SKM-1 (cell line): ENCODE results near the gene NSMF.
"Not testable (repeated sequence)": the region's sequence is repeated elsewhere in the genome, so short reads cannot be mapped to it uniquely, and the experiment has no call there.

Source experiments
- DNase-seq: peaks from one replicate; lab custom pipeline; 2025; ENCODE audit not compliant: unreplicated experiment; lab: John Stamatoyannopoulos, UW

The NSMF gene

DNA sequence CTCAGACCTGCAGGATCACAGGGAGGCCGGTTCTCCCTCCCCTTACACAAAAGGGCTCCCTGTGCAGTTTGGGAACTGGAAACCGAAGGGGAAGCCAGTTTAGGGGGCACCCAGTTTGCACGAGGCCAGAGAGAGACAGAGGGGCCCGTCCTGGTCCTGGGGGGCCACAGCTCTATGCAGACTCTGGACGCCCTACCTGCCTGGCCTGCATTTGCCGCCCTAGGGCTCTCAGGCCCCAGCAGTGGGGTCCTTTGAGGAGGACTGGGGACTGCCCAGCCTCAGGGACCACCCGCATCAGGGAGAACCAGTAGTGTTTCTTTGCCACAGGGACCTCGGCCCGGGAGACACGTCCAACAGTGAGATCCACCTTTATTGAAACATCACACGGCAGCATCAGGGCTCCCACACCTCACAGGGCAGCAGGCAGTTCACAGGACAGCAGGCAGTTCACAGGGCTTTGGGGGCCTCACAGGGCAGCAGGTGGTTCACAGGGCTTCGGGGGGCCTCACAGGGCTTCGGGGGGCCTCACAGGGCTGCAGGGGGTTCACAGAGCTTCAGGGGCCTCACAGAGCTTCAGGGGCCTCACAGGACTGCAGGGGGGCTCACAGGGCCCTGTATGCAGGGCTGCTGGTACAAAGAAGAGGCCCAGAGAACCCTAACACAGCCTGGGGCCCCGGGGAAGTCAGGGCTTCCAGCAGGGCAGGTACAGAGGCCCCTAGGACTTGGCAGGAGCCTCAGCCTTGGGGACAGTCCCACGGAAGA, 648 bp upstream of the NSMF start:
- no peak for DNase-seq

DNA sequence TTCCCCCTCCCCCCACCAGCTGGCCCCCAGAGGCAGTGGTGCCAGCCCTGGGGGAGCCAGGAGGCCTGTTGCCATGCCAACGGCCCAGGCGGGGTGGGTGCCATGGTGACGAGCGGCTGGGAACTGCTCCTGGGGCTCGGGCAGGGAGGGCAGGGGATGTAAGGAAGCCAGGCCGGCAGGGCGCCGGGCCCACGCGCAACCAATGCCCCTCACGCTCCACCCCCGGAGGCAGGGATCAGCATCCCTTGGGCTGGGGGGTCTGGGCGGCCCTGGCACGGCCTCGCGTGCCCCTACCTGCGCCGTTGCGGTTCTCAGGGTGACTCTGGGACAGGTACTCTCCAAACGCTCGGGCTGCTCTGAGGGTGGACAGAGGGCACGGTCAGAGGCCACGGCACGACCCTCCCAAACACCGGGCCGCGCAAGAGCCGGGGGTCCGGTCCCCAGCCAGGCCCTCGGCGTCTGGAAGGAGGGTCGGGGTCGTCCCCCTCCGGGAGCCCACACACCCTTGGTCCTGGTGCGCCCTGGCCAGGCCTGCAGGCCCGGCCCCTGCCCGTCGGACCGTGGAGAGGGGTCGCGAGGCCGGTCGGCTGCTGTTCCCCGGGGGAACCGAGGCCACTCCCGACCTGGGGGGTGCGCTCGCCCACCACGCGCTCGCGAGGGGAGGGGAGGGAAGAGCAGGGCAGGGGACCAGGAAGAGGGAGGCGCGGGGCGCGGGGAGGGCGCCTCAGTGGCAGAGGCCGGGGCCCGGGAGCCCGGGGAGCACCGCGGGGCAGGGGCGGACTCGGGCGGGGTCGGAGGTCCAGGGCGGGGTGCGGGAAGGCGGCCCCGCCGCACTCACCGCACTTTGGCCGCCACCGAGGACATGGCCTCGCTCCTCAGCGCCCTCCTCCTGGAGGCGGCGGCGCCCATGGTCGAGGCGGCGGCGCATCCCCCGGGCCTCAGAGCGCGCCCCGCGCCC, 661 bp downstream of the NSMF start:
- DNase-seq, result no peak

GRCh38 chr9:137457406-137458193, 1.5 kb downstream of the NSMF start:
- DNase-seq, result no peak

DNA sequence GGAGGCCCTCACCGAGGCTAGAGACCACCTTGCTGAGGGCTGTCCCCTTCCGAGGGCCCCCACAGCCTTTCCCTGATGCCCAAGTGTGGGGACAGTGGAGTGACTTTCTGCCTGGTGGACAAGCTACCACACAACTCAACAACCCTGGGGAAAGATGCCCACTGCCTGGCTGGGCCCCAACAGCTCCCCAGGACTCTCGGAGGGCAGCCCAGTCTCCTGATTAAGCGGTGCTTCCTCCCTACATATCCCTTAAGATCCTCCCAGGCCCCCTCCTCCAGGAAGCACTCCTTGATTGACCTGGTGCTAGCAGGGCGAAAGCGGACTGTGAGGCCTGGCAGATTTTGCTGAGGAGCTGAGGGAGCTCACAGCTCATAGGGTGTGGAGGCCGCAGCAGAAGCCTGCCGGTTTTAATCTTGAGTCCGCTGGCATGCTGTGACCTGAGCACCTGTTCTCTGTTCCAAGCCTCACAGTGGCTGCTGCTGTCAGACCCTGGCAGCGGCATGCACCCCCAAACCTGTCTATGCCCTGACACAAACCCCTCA, 2.2 kb downstream of the NSMF start:
- DNase-seq, result no peak

DNA sequence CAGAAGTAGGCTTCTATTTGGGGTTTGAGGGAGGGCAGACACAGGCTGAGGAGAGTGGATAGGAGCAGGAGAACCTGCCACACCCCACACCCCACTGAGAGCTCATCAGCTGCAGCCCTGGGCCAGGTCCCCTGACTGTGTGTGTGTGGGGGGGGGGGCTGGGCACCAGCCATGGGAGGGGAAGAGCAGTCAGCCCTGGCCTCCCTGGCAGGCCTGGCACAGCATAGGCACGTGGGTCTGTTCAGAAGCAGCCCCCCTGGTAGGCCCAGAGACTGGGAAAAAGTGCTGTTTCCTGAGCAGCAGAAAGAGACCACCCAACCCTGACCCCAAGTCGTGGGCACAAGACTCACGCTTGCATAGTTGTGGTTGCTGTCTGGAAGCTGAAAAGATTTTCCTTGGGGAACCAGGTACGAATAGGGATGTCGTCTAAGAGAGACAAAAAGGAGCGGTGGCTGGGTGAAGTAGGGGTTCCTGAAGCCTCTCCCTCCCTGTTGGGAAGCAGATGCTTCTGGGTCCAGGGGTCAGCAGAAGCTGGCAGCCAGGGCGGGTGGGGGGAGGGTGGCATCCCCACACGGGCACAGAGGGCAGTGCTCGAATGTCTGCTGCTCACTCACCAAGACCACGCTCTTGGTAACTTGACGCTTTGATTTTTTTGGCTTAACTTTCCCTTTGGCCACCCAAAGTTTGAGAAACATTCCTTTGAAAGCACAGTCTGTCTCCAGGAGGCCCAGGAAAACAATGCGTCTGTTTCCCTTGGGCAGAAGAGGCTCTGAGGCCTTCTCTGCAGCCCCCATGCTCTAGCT, 2.9 kb downstream of the NSMF start:
- DNase-seq, result no peak

DNA sequence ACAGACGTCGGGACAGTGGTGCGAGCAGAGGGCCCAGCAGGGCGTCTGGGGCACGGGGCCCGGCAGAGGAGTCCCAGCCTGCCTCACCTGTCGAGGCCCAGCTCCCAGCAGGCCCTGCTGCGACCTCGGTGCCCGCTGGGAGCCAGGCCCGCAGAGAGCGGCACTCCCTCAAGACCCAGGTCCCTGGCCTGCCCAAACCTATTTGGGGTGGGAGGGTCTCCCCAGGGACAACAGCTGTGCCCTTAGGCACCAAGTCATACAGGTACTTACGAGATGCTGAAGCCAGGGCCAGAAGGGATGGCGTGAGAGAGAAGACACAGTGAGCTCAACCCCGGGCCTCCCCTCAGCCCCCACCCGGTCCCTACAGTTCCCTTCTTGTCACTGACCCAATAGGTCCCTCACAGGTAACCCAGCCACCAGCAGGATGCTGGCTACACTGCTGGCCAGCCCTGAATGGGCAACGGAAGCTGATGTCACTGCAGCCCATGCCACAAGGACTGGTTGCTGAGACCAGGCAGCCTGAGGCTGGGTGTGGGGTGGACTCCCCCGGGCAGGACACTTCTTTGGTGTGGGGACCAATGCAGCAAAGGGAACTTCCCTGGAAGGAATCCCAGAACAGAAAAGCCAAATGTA, 3.7 kb downstream of the NSMF start:
- no peak for DNase-seq

DNA sequence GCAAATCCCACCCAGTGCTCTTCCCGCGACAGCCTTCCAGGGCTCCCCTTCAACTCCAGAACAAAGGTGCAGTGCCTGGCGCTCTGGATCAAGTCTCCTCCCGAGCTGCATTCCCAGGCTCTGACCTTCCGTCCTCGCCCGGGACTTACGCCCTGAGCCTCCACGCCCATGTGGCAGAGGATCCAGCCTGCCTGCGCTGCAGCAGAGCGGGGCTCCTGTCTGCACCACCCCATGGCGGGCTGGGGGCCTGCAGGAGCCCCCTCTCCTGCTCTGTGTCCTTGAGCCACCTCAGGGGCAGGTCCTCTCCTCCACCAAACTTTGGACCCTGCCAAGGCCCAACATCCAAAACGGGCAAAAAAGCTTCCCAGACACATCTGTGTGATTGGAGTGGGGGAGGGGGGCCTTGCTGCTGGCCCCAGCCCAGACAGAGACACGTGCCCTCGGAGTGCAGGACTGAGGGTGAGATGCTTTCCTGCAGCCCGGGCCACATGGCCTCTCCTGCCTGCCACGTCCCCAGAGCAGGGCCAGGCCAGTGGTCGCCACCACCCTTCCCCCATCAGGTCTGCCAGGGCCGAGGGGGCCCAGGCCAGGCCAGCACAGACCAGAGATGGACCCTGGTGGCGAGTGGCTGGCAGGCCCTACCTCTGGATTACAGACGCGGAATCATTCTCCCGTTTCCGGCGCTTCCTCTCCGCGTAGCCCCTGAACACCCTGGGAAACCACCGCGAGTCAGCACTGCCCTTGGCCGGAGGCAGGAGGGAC, 4.4 kb downstream of the NSMF start:
- DNase-seq, result no peak

DNA sequence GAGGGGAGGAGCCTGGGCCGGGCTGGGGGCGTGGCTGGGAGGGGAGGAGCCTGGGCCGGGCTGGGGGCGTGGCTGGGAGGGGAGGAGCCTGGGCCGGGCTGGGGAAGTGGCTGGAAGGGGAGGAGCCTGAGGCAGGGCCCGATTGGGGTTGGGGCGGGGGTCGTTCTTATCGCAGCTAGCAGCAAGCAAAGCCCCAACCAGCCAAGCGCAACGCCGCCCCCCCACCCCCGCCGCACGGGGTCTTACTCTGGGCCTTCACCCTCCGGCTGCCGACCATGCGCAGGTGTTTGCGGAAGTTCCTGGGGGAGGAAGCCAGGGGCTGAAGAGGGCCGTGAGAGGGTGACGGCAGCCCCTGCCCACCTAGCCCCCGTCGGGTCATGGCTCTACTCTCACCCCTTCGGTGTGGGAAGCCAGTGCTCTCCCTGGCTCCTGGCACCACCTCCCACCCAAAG, 5.0 kb downstream of the NSMF start:
- DNase-seq, result peak; percentile 16

GRCh38 chr9:137453643-137454081, 5.5 kb downstream of the NSMF start:
- DNase-seq, result peak; percentile 15

- no peak for DNase-seq
Observed at GRCh38 chr9:137452761-137453642, 6.1 kb downstream of the NSMF start.

DNA sequence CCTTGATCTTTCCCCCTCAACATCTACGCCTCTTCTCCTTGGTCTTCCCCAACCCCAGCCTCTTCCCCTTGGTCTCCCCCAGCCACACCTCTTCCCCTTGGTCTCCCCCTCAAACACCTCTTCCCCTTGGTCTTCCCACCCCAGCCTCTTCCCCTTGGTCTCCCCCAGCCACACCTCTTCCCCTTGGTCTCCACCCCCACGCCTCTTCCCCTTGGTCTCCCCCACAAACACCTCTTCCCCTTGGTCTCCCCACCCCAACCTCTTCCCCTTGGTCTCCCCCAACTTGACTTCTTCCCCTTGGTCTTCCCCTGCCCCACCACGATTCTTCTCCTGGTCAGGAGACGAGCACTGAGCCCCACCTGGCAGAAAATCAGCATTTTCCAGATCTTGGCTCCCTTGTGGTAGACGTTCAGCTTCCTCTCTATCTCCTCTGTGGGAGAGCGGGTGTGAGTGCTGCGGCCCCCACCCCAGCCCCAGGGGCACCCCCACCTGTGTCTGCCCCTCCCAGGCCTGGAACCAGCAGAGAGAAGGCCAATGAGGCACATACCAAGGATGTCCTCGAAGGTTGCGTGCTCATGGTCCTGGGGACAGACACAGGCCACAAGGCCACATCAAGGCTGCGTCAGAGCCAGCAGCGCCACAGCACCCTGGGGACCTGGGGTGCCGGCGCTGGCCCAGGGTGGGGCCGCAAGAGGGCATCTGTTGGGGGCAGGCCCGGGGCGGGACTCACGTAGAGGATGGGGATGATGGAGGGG, 7.0 kb downstream of the NSMF start:
- DNase-seq, result peak; percentile 46

- DNase-seq, result not testable (repeated sequence)
Observed at GRCh38 chr9:137451264-137452005, 7.7 kb downstream of the NSMF start.

DNA sequence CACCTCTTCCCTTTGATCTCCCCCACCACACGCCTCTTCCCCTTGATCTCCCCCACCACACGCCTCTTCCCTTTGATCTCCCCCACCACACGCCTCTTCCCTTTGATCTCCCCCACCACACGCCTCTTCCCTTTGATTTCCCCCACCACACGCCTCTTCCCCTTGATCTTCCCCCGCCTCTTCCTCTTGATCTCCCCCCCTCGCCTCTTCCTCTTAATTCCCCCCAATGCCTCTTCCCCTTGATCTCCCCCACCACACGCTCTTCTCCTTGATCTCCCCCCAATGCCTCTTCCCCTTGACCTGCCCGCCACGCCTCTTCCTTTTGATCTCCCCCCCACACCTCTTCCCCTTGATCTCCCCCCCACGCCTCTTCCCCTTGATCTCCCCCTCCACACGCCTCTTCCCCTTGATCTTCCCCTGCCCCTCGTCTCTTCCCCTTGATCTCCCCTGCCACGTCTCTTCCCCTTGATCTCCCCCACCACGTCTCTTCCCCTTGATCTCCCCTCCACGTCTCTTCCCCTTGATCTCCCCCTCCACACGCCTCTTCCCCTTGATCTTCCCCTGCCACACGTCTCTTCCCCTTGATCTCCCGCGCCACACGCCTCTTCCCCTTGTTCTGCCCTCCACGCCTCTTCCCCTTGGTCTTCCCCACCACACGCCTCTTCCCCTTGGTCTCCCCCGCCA, 8.5 kb downstream of the NSMF start:
- DNase-seq, result peak; percentile 42

DNA sequence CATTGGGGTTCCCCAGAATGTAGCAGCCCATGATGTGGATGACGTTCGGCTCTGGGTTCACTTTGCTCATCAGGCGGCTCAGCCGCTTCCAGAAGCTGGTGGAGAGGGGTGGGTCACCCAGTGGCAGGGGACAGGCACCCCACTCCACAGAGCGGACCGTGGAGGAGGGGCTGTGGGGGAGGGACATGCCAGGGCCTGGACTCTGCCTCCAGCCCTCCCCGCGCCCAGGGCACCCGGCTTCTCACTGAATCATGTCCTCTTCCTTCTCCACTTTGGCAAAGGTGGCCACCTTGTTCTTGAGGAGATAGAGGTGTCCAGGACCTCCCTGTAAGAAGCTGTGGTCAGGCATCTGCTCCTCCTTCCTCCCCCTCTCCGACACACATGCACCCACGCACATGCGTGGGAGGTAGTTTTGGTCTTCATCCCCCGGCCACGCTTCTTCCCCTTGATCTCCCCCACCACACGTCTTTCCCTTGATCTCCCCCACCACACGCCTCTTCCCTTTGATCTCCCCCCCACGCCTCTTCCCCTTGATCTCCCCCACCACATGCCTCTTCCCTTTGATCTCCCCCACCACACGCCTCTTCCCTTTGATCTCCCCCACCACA, 9.1 kb downstream of the NSMF start:
- no peak for DNase-seq

DNA sequence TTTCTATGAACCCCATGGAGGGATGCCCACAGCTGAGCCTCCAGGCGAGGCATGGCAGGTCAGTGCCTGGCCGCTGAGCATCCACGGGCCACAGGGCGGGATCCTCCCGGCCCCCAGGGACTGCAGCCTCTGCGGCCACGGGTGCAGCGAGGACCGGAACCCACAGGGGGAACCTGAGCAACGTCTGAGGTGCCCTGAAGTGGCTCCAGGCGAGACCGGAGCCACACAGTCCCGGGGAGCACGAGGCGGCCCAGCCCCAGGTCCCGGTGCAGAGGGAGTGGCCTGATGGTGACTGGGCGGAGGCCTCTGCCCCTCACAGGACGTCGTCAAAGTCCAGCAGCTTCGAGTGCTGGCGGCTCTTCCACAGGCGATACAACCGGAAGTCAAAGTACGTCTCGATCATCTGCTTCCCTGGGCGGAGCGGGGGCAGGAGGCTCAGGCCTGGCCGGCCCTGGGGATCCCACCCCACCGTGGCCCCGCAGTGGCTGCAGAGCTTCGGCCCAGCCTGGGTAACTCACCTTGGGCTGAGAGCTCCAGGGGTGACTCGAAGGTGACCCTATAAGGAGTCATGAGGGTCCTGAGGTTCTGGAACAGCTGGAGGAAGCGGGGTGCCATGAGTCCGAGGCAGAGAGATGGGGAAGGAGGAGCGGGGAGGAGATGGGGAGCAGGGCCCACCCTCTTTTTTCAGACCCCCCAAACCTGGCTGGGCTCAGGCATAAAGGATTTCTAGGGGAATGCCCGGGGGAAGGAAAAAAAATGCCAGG, 9.9 kb downstream of the NSMF start:
- DNase-seq, result no peak
